Peyer's patch (tissue), 4 donors: ENCODE data around the gene MMP17.

Source experiments
- CTCF ChIP-seq, 6 experiments: fragments of 450-650 bp in 4 of 6; fragments of 200-600 bp in 2 of 6; sonication (generic) in 1 of 6; IDR thresholded peaks; one replicate each; pipeline ENCODE4 v1.5.1; 2017 to 2019; ENCODE audit warnings: antibody characterized with exemption in 6 of 6, mild to moderate bottlenecking in 3 of 6, moderate library complexity in 1 of 6
- POLR2A ChIP-seq, 2 donors: fragments of 450-650 bp; IDR thresholded peaks; one replicate each; pipeline ENCODE4 v1.5.1; 2017; ENCODE audit warnings: antibody characterized with exemption in 2 of 2, mild to moderate bottlenecking in 2 of 2, moderate library complexity in 2 of 2

GRCh38 chr12:131785763-131786330 lies 42.3 kb upstream of the MMP17 start:
- TF ChIP-seq CTCF (IDR thresholded peaks at IDR 0.05) (no peak), POLR2A (IDR thresholded peaks at IDR 0.05) (no peak)
